CMK (cell line): Measurements from ENCODE around the gene RASSF8.

ENCODE experiments used
- DNase-seq: peaks from one replicate; pipeline ENCODE4 v3.0.0-alpha.2; 2010; ENCODE audit warnings: low read depth

Gene RASSF8, protein sequence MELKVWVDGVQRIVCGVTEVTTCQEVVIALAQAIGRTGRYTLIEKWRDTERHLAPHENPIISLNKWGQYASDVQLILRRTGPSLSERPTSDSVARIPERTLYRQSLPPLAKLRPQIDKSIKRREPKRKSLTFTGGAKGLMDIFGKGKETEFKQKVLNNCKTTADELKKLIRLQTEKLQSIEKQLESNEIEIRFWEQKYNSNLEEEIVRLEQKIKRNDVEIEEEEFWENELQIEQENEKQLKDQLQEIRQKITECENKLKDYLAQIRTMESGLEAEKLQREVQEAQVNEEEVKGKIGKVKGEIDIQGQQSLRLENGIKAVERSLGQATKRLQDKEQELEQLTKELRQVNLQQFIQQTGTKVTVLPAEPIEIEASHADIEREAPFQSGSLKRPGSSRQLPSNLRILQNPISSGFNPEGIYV

DNA sequence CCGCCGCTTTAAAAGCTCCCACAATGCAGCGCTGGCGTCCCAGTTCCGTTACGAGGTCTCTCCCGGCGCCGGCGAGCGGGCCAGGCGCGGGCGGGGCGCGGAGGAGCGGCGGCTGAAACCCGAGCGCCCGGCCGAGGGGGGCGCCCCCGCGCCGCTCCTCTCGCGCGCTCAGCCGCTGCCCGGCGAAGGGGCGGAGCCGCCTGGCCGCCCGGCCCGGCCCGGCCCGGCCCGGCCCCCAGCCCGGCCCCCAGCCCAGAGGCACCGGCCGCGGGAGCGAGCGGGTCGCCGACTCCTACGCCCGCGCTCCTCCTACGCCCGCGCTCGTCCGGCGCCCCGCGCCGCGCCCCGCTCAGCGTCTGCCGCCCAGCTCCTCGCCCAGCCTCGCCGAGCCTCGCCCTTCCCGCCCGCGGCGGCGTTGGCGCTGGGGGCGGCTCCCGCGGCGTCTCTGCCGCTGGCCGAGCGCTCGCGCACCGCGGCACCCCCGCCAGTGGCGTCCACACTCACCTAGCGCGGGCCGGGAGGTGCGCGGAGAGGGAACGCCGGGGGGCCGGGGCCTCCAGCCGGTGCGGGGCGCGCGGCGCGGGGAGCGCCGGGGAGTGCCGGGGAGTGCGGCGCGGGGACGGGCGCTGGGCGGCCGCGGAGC is at the start of gene RASSF8:
Gene RASSF8, plus strand, starts transcription at position 255 of the 643 bp plus-strand sequence. CDS start 96,662 bp downstream, outside the sequence.
- peak; percentile 2 for DNase-seq

DNA sequence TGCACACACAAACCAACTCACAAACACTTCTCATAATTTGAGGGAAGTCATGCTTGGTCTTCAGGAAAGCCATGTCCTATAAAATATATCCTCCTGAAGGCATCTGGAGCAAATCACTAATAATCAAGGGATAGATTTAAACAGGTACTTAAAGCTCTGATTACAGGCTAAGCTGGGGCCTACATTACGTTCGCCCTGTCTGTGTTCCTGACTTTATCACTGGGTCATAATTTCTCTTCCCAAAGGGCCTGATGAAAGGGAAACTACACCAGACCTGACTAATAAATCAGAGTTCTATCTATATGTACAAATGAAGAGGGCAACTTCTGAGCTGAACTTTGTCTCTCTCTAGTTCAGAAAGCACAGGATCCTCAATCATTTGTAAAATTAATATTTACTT is 43.9 kb upstream of the RASSF8 start:
- no peak for DNase-seq

DNA sequence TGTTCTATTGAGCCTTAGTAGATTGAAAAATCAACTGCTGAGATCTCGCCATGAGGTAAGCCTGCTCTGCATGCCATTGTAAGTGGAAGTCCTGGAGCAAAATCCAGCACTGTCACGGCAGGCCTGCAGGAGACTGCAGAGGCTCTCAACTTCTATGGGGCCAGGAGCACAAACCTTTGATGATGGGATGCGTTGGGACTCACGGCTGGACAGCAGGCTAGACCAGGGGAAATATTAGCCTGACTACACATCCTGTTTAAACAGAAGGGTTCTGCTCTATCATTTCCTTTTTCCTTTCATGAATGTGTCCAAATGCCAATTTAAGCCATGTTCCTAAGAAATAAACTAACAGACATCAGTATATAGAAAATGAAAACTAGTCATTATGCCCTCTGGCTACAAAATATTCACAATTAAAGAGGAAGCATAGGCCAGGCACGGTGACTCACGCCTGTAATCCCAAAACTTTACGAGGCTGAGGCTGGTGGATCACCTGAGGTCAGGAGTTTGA is 33.9 kb upstream of the RASSF8 start:
- DNase-seq, result no peak

DNA sequence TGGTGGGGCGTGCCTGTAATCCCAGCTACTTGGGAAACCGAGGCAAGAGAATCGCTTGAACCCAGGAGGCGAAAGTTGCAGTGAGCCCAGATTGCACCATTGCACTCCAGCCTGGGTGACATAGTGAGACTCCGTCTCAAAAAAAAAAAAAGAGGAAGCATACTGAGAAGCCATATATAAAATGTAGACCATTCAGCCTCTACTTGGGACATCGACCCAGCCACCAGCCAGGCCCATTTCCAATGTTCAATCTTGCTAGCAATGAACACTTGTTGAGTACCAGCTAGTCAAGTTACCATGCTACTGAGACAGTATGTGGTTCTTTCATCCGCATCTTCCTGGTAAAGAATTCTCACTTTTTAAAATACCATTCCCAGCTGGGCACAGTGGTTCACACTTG is 33.4 kb upstream of the RASSF8 start:
- DNase-seq, result no peak

DNA sequence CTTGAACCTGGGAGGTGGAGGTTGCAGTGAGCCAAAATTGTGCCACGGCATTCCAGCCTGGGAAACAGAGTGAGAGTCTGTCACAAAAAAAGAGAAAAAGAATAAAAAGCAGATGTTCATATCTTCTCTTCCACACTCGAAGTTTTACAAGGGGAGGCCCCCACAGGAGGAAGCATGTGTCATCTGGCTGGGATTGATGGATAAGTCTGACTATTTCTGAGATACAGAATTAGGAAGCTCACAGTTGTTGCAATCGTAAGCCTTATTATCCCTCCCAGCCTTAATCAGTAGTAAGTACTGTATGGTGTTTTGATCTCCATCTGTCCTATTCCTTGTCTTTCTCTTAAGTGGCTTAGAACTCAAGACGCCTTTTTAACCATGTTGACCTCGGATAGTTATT is 31.9 kb upstream of the RASSF8 start:
- no peak for DNase-seq

DNA sequence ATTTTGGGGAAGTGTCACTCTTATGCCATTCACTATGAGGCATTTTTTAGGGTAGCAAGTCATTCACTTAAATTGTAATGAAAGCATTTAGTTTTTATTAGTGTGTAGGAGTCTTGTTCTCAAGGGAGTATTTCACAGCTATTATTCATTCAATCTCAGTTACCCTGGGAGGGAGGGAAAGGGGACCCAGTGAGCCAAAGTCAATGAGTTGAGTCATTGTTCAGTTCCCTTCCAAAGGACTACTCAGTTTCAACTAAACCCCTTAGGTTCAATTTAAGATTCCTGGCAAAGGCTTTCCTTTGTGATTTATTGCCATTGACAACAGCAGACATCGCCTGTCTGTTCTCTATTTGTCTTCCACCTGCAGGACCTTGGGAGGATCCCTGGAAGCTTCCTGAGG is 29.3 kb upstream of the RASSF8 start:
- no peak for DNase-seq

DNA sequence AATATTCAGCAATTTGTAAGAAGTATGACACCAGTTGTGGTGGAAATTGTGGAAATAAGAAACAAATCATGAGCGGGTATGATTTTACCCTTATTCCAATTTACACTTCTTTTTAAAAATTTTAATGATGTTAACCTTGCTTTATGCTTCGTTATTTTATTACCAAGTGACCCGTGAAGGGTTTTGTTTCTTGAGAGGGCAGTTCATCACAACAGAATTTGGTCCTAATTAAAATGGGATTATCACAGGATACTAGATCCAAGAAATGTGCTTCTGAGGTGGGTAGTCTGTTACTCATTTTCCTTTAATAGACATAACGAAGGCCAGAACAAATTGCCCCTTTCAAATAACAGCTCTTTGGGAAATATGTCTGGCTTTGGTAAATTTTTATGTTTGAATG is 25.5 kb upstream of the RASSF8 start:
- DNase-seq, result no peak

DNA sequence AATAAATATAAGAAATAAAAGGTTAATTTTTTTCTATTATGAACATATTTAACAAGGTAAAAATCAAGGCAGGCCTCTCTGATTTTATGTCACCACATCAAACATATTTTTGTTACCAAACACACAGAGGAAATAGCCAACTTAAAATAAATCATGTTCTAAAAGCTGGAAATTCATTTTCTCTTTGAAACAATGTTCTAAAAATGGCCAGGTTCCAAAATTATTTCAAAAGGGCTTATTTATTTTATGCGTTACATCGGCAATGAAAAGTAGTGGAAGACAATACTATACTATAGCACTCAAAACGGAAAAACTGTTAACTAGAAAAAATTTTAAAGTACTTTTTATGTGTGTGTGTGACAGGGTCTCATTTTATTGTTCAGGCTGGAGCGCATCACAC is 24.0 kb upstream of the RASSF8 start:
- DNase-seq, result no peak

DNA sequence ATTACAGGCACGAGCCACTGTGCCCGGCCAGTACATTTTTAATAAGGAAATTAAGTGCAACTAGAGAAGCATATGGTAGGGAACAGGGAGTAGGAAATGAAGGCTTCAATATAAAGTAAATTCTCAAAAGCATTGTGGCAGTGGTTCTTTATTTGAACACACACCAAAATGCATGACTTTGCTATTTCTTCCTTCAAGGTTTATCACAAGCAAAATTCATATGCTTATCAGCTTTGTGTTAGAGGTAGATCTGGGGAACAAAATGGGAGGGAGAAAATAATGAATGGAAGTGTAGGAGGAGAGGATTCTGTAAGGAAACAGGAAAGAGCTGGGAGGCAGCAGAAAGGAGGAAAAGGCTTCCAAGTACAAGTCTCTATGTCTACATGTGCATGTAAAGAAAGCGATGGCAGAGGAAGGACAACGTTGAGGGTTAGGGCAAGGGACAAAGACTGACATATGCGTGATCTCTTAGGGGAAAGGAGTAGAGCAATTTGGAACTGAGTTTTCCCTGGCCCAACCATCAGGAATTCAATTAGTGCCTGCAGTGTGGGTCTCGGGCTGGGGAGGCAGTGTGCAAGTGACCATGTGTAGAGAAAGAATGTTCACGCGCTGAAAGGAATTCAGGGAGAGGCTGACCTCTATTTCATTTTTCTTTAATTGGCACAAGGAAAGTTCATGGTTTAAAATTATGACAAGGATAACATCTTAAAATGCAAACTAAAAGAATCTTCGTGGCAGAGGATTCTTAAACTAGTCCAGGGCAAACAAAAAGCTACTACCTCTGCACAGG is 22.9 kb upstream of the RASSF8 start:
- no peak for DNase-seq

DNA sequence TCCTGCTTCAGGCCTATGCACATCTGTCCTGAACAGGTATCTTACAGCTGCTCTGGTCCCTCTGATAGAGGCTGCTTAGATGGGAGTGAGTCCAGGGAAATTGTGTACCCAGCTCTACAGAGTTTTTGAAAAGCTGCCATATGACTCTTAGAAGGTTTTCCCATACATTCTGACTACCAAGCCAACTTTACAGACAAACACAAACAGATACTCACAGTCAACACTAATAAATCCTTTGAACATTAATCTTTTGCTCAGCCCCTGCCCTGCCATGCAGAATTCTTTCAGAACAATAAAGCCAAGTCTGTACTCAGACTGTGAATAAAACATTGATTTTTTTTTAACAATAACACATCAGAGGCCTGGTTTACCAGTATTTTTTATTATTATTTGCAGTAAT is 21.4 kb upstream of the RASSF8 start:
- no peak for DNase-seq

DNA sequence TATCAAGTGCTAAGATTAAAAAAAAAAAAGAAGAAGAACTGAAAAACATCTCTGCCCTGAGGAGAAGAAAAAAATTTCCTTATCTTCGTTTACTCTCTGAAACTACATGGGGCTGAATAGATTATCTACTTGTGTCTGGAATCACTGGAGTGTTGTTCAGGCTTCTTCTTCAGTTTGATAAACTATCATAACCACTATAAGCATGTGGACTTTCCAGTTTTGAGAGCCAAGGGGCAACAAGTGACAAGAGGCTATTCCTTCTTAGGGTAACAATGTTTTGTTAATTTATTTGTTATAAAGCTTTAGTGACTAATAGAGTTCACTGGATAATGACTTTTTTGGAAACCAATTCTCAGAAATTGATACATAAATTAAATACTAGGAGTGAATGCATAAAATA is 19.9 kb upstream of the RASSF8 start:
- DNase-seq, result no peak

DNA sequence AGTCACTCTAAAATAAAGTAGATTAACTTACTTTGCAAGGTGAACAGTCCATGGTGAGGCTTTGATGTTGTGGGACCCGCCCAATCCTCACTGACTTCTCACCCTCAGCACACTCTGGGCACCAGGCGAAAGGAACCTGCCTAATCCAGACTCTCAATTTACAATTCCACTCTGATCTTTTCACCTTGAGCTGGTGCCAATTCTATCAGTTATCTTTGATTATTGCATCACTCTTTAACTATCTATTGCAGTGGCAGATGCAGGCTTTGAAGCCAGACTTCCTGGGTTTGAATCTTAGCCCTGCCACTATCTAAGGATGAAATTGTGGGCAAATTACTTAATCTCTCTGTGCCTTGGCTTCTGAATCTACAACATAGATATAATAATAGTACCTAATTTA is 18.9 kb upstream of the RASSF8 start:
- DNase-seq, result no peak

DNA sequence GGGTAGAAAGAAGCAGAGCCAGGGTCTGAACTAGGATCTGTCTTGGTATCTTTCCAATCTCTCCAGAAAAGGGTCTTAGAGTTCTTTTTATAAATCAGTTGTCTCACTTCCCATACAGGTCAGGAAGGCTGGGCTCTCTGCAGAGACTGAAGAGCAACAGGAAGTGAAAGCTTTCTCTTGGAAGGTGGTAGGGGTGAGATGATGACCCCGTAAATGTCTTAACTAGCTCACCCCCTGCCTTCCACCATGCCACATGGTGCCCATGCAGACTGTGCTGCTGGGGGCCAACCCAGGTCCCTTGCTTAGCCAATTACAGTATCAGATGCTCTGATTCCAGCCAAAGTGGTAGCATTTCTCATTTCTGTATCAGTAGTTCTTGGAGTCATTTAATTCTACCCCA is 17.6 kb upstream of the RASSF8 start:
- no peak for DNase-seq

DNA sequence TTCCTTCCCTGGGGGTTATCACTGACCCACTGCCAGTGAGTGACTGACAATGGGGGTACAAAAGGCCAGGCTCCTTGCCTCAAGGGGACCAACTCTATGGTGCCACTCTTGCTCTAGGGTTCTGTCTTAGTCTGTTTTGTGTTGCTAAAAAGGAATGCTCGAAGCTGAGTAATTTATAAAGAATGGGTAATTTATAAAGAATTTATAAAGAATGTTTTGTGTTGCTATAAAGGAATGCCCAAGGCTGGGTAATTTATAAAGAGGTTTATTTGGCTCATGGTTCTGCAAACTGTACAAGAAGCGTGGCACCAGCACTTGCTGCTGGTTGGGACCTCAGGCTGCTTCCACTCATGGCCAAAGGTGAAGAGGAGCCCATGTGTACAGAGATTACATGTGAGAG is 15.8 kb upstream of the RASSF8 start:
- DNase-seq, result no peak

DNA sequence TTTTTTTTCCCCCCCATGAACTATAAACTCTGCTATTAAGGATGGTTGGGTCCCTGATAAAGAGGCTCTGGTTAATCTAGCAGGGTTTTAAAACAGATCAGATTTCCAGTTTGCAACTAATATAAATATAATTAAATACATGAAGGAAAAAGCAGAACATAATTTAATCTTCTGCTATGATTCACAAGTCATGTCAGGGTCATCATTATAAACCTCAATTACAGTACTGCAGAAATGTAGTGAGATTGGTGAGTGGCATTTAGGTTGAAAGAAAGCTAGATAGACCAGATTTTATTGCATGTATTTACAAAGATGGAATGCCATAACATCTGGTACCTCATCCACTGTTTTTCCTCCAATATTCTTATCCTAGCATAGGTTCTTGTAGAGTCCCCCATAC is 14.5 kb upstream of the RASSF8 start:
- no peak for DNase-seq

DNA sequence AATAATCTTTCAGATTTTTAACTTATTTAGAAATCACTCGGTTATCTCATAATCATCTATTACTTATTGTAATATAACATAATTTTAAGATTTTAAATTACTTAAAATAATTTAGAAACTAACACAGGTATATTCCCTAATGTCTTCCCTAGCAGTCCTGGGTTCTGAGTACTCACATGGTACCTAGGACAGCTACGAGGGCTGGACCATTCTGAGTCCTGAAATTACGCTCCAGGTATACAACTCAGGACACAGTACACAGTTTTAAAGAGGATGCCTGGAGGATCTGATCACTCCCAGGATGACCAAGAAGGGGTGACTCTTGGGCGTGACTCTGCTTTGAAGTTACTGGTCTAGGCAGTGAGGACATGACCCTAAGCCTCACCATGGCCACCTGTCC is 9.1 kb upstream of the RASSF8 start:
- DNase-seq, result no peak

DNA sequence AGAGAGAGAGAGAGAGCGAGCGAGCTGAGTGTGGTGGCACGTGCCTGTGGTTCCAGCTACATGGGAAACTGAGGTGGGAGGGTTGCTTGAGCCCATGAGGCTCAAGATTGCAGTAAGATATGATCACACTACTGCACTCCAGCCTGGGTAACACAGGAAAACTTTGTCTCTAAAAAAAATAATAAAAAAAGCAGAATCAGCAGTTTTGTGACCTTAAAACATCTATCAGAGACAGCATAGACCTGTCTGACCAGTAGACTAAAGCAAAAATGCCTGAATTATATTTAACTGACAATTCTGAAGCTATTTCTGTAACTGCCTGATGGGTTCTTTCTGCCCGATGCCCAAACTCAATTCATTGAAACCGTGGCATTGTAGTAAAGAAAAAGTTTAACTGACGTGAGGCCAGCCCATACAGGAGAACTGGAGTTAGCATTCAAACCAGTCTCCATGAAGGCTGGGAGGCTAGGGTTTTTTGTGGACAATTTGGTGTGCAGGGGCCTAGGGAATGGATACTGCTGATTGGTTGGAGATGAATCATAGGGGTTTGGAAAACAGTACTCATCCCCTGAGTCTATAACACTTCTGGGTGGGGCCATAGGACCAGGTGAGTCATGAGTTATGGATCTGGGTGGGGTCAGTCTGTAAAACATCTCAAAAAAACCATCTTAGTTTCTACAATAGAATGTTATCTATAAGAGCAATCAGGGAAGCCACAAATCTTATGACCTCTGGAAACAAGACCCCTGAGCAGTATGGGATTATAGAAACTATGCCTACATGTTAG is 8.0 kb upstream of the RASSF8 start:
- no peak for DNase-seq

DNA sequence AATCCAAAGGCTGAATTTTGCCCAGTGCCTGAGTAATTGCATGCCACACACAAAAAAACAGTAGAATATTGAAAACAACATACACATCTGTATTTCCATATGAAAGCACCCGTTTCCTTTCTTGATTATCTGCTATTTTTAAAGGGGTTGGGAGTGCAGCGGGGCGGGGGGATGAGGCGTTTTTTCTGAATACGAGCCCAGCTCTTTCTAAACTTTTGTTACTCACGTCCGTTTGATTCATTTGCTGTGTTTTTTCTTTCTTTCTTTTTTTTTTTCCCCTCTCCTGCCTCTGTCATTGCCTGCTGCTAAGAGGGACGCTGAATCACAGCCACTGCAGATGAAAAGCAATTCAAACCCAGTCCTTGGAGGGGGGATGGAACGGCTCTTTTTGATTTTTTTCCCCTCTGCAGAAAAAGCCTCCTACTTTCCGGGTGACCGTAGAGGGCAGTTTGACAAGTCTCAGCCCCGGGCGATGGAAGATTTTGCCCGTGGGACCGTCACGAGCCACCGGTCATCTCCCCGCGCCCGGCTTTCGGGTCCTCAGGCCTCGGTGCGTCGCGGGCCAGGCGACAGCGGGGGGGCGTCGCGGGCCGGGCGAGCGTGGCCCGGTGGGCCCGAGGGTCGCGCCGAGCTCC is 572 bp upstream of the RASSF8 start:
- no peak for DNase-seq

DNA sequence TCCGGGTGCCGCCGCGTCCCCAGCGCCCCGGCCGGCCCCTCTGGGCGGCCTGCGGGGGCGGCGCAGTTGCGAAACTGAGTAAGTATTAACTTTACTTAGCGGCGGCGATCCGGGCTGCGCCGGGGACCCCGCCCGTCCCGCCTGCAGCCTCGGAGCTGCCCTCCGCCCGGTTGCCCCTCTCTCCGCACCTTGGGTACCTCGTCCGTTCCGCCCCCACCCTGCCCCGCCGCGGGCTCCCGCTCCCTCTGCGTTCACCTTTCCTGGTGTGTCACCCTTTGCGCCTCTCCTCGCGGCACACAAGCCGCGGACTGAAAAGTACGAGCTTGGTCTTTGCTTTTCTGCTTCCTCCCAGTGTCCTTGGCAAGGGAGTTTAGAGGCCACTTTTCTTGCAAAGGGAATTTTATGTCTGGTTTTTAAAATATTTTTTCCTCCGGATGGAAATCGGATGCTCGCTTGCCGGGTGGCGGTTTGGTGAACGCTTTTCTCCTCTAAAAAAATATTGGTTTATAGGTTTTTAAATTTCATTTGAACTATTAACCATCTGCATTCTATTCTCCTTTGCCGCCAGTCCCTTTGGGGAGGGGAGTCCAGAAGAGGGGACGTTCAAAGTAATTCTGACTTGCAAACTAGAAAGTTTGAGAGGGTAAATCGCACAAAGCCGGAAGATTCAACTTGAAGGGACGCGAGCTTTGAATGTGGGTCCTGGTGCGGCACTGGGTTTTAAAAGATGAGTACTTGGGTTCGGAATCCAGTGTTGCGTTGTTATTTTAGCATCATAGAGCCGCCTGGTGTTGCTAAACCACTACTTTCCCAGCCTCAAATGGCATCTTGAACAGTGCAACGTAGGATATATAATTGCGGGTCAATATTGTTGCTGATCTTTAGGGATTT is 834 bp downstream of the RASSF8 start:
- DNase-seq, result no peak

DNA sequence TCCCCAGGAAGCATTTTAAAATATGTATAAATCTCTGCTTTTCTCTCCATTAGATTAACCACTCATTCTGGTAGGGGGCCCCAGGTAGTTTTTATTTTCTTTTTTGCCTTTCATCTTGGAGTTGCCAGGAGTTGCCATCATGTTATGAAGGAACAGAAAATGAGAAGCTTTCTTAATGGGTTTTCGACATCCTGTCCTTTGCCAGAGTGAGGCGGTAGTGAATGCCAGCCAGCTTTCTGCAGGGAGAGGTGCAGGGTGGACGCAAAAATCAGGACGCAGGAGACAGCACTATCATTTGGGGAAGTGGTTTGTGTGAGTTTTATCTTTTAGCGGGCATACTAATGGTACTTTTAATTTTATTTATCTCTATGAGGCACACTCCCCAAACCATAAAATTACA is 1.7 kb downstream of the RASSF8 start:
- no peak for DNase-seq
